Germinal center (tissue), 1 donor: ENCODE results near the gene KCNQ1.
A peak's percentile ranks its signal among the peaks of the same experiment; 100 is the strongest.

Experiments used
- DNase-seq: peaks from one replicate; pipeline ENCODE4 v3.0.0; 2012; ENCODE audit warnings: mixed read lengths, low spot score

Gene KCNQ1

GRCh38 chr11:2444821-2445745 lies at the start of gene KCNQ1:
KCNQ1 (plus strand) TSS chr11:2445008; CDS start chr11:2445099, 91 bp downstream.
- peak; percentile 88 for DNase-seq

- DNase-seq: no peak
Observed at GRCh38 chr11:2395211-2395730, 49.5 kb upstream of the KCNQ1 start.

- no peak for DNase-seq
Observed at GRCh38 chr11:2395856-2396255, 49.0 kb upstream of the KCNQ1 start.

GRCh38 chr11:2396471-2396870 lies 48.3 kb upstream of the KCNQ1 start:
- no peak for DNase-seq

GRCh38 chr11:2397005-2397404 lies 47.8 kb upstream of the KCNQ1 start:
- DNase-seq: no peak

- no peak for DNase-seq
Observed at GRCh38 chr11:2398664-2399355, 46.0 kb upstream of the KCNQ1 start.

GRCh38 chr11:2399488-2400068 lies 45.2 kb upstream of the KCNQ1 start:
- no peak for DNase-seq

- DNase-seq: peak; percentile 99
Observed at GRCh38 chr11:2400069-2400761, 44.6 kb upstream of the KCNQ1 start, which contains the start of gene TSSC4. TSSC4 (plus strand) TSS chr11:2400750; CDS start chr11:2402634, 1,884 bp downstream.

GRCh38 chr11:2400762-2401435 lies 43.9 kb upstream of the KCNQ1 start:
- no peak for DNase-seq

GRCh38 chr11:2401436-2401984 lies 43.3 kb upstream of the KCNQ1 start:
- no peak for DNase-seq

GRCh38 chr11:2402106-2402505 lies 42.7 kb upstream of the KCNQ1 start:
- DNase-seq: no peak

- DNase-seq: no peak
Observed at GRCh38 chr11:2402890-2403645, 41.7 kb upstream of the KCNQ1 start.

GRCh38 chr11:2404735-2405196 lies 40.0 kb upstream of the KCNQ1 start:
- no peak for DNase-seq

- no peak for DNase-seq
Observed at GRCh38 chr11:2406451-2406850, 38.4 kb upstream of the KCNQ1 start.

- DNase-seq: no peak
Observed at GRCh38 chr11:2406878-2407410, 37.9 kb upstream of the KCNQ1 start.

- DNase-seq: no peak
Observed at GRCh38 chr11:2408671-2409070, 36.1 kb upstream of the KCNQ1 start.

GRCh38 chr11:2409126-2409525 lies 35.7 kb upstream of the KCNQ1 start:
- no peak for DNase-seq

- DNase-seq: no peak
Observed at GRCh38 chr11:2409611-2410468, 35.0 kb upstream of the KCNQ1 start.

GRCh38 chr11:2410616-2411015 lies 34.2 kb upstream of the KCNQ1 start:
- DNase-seq: no peak
